HL-60/S4 (cell line): ENCODE measurements around the gene JPT2.
"Not testable (repeated sequence)": the region's sequence is repeated elsewhere in the genome, so short reads cannot be mapped to it uniquely, and the experiment has no call there.

Experiments
- in situ Hi-C: fragments of 300-500 bp; cut with MboI; formaldehyde crosslinking; loops from 2 replicates; pipeline ENCODE4 v1.14.3; 2022; ENCODE audit warnings: low sequenced_read_pairs

Gene JPT2

GRCh38 chr16:1673424-1674151 lies 4.5 kb upstream of the JPT2 start:
- in situ Hi-C loops, result no loop called here

GRCh38 chr16:1674306-1674705 lies 3.8 kb upstream of the JPT2 start:
- in situ Hi-C loops, result no loop called here

- in situ Hi-C loops, result no loop called here
These were observed 3.1 kb upstream of the JPT2 start for GRCh38 chr16:1674751-1675664.

- in situ Hi-C loops, result no loop called here
These were observed 1.4 kb upstream of the JPT2 start for GRCh38 chr16:1676661-1677060.

- in situ Hi-C loops, result no loop called here
These were observed 740 bp upstream of the JPT2 start for GRCh38 chr16:1677339-1677738.

- in situ Hi-C loops, result no loop called here
These were observed 520 bp downstream of the JPT2 start for GRCh38 chr16:1678500-1679098.

GRCh38 chr16:1680361-1680760 lies 2.3 kb downstream of the JPT2 start:
- in situ Hi-C loops, result no loop called here

- in situ Hi-C loops, result no loop called here
These were observed 3.0 kb downstream of the JPT2 start for GRCh38 chr16:1681032-1681431.

- in situ Hi-C loops, result no loop called here
These were observed 9.6 kb downstream of the JPT2 start for GRCh38 chr16:1687427-1688316.

- in situ Hi-C loops, result no loop called here
These were observed 10.9 kb downstream of the JPT2 start for GRCh38 chr16:1688807-1689560.

GRCh38 chr16:1689853-1690252 lies 11.8 kb downstream of the JPT2 start:
- in situ Hi-C loops, result no loop called here

- in situ Hi-C loops, result no loop called here
These were observed 12.7 kb downstream of the JPT2 start for GRCh38 chr16:1690810-1691209.

GRCh38 chr16:1691276-1691675 lies 13.2 kb downstream of the JPT2 start:
- in situ Hi-C loops, result no loop called here

- in situ Hi-C loops, result no loop called here
These were observed 13.9 kb downstream of the JPT2 start for GRCh38 chr16:1691956-1692355.

GRCh38 chr16:1696863-1697262 lies 18.8 kb downstream of the JPT2 start:
- in situ Hi-C loops, result no loop called here

GRCh38 chr16:1698680-1699079 lies 20.6 kb downstream of the JPT2 start:
- in situ Hi-C loops, result no loop called here

- in situ Hi-C loops, result no loop called here
These were observed 22.2 kb downstream of the JPT2 start for GRCh38 chr16:1700246-1700645.

- in situ Hi-C loops, result no loop called here
These were observed 23.3 kb downstream of the JPT2 start for GRCh38 chr16:1701216-1701878.

- in situ Hi-C loops, result not testable (repeated sequence)
These were observed 27.2 kb downstream of the JPT2 start for GRCh38 chr16:1705324-1705687.
